Tibial nerve (tissue), 4 donors: ENCODE results near the gene EHHADH. TPM values are rescaled to one million over a fixed set of nuclear protein-coding genes. Genes with fewer than 3 reads are reported as not detected.

ENCODE experiments used
- DNase-seq, 2 donors: peaks; one replicate each; pipeline ENCODE4 v3.0.0-alpha.2; 2019; ENCODE audit warnings: low spot score in 2 of 2
- H3K27ac ChIP-seq, 4 donors: fragments of 200-600 bp; sonication (generic) in 3 of 4; one replicate each; pipeline ENCODE4 v1.5.1; 2017 to 2019; ENCODE audit warnings: mild to moderate bottlenecking in 1 of 4
- H3K27me3 ChIP-seq, 2 donors: fragments of 200-600 bp; sonication (generic) in 1 of 2; one replicate each; pipeline versions ENCODE4 v1.5.1 to v1.6.0; 2017 to 2019
- H3K36me3 ChIP-seq, 3 donors: fragments of 200-600 bp; sonication (generic); one replicate each; pipeline ENCODE4 v1.5.1; 2018 to 2019
- H3K4me1 ChIP-seq, 4 donors: fragments of 200-600 bp; sonication (generic) in 3 of 4; one replicate each; pipeline ENCODE4 v1.5.1; 2017 to 2019
- H3K4me3 ChIP-seq, 4 donors: fragments of 200-600 bp; sonication (generic) in 3 of 4; one replicate each; pipeline ENCODE4 v1.5.1; 2017 to 2019; ENCODE audit warnings: mild to moderate bottlenecking in 1 of 4, moderate library complexity in 1 of 4
- H3K9me3 ChIP-seq, 4 donors: fragments of 200-600 bp; sonication (generic) in 3 of 4; one replicate each; pipeline ENCODE4 v1.5.1; 2017 to 2019
- CTCF ChIP-seq, 5 experiments: fragments of 200-600 bp in 3 of 5; fragments of 450-650 bp in 2 of 5; sonication (generic) in 3 of 5; IDR thresholded peaks; one replicate each; pipeline ENCODE4 v1.5.1; 2016 to 2019; ENCODE audit warnings: antibody characterized with exemption in 5 of 5, mild to moderate bottlenecking in 3 of 5, moderate library complexity in 2 of 5
- EP300 ChIP-seq, 2 donors: sonication (generic); formaldehyde crosslinking; IDR thresholded peaks; one replicate each; pipeline ENCODE4 v1.6.1; 2017; ENCODE audit warnings: antibody characterized with exemption in 2 of 2, mild to moderate bottlenecking in 1 of 2
- POLR2A ChIP-seq, 2 donors: fragments of 450-650 bp; IDR thresholded peaks; one replicate each; pipeline ENCODE4 v1.6.1; 2017; ENCODE audit warnings: antibody characterized with exemption in 2 of 2, mild to moderate bottlenecking in 2 of 2, moderate library complexity in 2 of 2
- WGBS, 2 donors: methylation state at CpG; one replicate each; pipeline ENCODE4 v1.1.5; 2018; 5-methylcytosine and 5-hydroxymethylcytosine counted together
- total RNA-seq, 4 donors: library from RNA; depleted of rRNA; stranded (reverse); fragments of >200 nt; gene quantifications; one replicate each; pipeline ENCODE4 v1.1.0, GENCODE V29; 2016

EHHADH gene
- total RNA-seq, 4 donors from 2014 or later = 3.1 to 5.2 (median 4.1) TPM

GRCh38 chr3:185164428-185165217 lies 89.2 kb downstream of the EHHADH start:
- Histone ChIP-seq H3K9me3 (no peaks in the 10 kb centered on the region), H3K27ac (no peak overlapping the region), H3K4me1 (no peaks in the 10 kb centered on the region), H3K36me3 (no peaks in the 10 kb centered on the region), H3K27me3 (no peaks in the 10 kb centered on the region), H3K4me3 (no peak overlapping the region)
- WGBS, 2 donors = 72 to 79% methylated on average over 5 to 6 of the region's 6 CpGs
- DNase-seq = no peak
- no peak for TF ChIP-seq CTCF (IDR thresholded peaks at IDR 0.05)
- no peak for TF ChIP-seq EP300 (IDR thresholded peaks at IDR 0.05)
- no peak for TF ChIP-seq POLR2A (IDR thresholded peaks at IDR 0.05)

- TF ChIP-seq EP300 (IDR thresholded peaks at IDR 0.05) = no peak
- TF ChIP-seq CTCF (IDR thresholded peaks at IDR 0.05) = no peak
- no peak for TF ChIP-seq POLR2A (IDR thresholded peaks at IDR 0.05)
- Histone ChIP-seq H3K9me3 (no peaks in the 10 kb centered on the region), H3K4me1 (no peaks in the 10 kb centered on the region), H3K27me3 (no peaks in the 10 kb centered on the region), H3K4me3 (no peak overlapping the region), H3K36me3 (no peaks in the 10 kb centered on the region), H3K27ac (no peak overlapping the region)
- WGBS, 2 donors = 82 to 84% methylated on average over 8 of the region's 8 CpGs
- no peak for DNase-seq
Measured at GRCh38 chr3:185162634-185163033, 91.2 kb downstream of the EHHADH start.

GRCh38 chr3:185161761-185162160 lies 92.1 kb downstream of the EHHADH start:
- Histone ChIP-seq H3K27ac (no peak overlapping the region), H3K4me3 (no peak overlapping the region), H3K36me3 (no peaks in the 10 kb centered on the region), H3K4me1 (no peaks in the 10 kb centered on the region), H3K9me3 (no peaks in the 10 kb centered on the region), H3K27me3 (no peaks in the 10 kb centered on the region)
- 68 to 70% methylated on average over 5 of the region's 5 CpGs for WGBS, 2 donors
- DNase-seq = no peak
- TF ChIP-seq POLR2A (IDR thresholded peaks at IDR 0.05) (no peak), CTCF (IDR thresholded peaks at IDR 0.05) (no peak), EP300 (IDR thresholded peaks at IDR 0.05) (no peak)

- TF ChIP-seq CTCF (IDR thresholded peaks at IDR 0.05) = no peak
- TF ChIP-seq EP300 (IDR thresholded peaks at IDR 0.05) = no peak
- no peak for TF ChIP-seq POLR2A (IDR thresholded peaks at IDR 0.05)
- DNase-seq = no peak
- Histone ChIP-seq H3K9me3 (no peaks in the 10 kb centered on the region), H3K27ac (no peak overlapping the region), H3K4me3 (no peak overlapping the region), H3K4me1 (peaks cover 0 to 21% (median 7%) of the 10 kb centered on the region in 4 donors), H3K27me3 (no peaks in the 10 kb centered on the region), H3K36me3 (no peaks in the 10 kb centered on the region)
- WGBS, 2 donors = 91 to 95% methylated on average over 3 of the region's 3 CpGs
Measured at GRCh38 chr3:185157347-185157746, 96.5 kb downstream of the EHHADH start.

GRCh38 chr3:185155678-185156077 lies 98.2 kb downstream of the EHHADH start:
- Histone ChIP-seq H3K27ac (no peak overlapping the region), H3K27me3 (no peaks in the 10 kb centered on the region), H3K9me3 (no peaks in the 10 kb centered on the region), H3K4me1 (peaks cover 0 to 37% (median 7%) of the 10 kb centered on the region in 4 donors), H3K4me3 (no peak overlapping the region), H3K36me3 (no peaks in the 10 kb centered on the region)
- TF ChIP-seq POLR2A (IDR thresholded peaks at IDR 0.05) = no peak
- no peak for TF ChIP-seq EP300 (IDR thresholded peaks at IDR 0.05)
- TF ChIP-seq CTCF (IDR thresholded peaks at IDR 0.05) = no peak
- DNase-seq = no peak
- WGBS, 2 donors = 94 to 96% methylated on average over 5 of the region's 5 CpGs
